ENCODE results near the gene EPHB4.

Gene EPHB4

DNA sequence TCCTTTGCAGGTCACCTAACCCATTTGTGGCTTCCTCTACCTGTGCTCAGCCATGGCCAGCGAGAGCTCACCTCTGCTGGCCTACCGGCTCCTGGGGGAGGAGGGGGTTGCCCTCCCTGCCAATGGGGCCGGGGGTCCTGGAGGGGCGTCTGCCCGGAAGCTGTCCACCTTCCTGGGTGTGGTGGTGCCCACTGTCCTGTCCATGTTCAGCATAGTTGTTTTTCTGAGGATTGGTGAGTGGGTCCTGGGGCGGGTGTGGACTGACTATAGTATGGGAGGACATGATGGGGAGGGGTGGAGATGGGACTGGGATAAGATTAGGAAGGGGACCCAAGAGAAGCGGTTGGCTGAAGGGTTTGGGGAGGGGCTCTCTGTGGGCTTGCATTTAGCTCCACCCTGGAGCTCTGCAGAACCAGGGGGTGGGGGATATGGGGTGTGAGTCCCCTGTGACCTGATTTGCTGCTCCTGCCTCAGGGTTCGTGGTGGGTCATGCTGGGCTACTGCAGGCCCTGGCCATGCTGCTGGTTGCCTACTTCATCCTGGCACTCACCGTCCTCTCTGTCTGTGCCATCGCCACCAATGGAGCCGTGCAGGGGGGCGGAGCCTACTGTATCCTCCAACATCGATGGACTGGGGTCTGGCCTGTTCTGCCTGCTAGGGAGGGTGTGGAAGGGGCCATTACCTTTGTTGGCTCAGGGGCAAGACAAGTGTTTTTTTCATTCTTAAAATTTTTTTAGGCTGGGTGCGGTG is 27.0 kb upstream of the EPHB4 start:
- DNase-seq: no peak

- peak; percentile 88 for DNase-seq
Observed at GRCh38 chr7:100852048-100852872, 24.9 kb upstream of the EPHB4 start, which contains the start of gene SLC12A9. SLC12A9 (plus strand) TSS chr7:100852713; CDS start chr7:100854198, 1,485 bp downstream.

- DNase-seq: no peak
Observed at GRCh38 chr7:100847360-100847759, 20.0 kb upstream of the EPHB4 start.

DNA sequence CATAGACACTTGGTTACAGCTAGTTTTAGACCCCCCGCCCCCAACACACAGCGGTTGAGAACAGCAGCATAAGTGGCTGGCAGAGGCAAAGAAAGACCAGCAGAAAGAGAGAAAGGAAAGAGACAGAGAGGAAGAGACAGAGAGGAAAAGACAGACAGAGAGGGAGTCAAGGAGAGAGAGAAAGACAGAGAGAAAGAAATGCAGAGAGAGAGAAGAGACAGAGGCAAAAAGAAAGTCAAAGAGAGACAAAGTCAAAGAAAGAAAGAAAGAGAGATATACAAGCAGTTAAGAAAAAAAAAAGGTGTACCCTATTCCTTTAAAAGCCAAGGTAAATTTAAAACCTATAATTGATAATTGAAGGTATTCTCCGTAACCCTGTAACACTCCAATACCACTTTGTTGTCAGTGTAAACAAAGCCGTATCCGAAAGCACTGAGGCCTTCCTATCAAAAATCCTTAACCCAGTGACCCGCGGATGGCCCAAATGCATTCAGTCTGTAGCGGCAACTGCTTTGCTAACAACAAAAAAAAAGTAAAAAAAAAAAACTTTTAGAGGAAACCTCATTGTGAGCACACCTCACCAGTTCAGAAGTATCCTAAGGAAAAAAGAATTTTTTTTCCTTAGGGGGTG is 13.3 kb upstream of the EPHB4 start:
- no peak for DNase-seq

DNA sequence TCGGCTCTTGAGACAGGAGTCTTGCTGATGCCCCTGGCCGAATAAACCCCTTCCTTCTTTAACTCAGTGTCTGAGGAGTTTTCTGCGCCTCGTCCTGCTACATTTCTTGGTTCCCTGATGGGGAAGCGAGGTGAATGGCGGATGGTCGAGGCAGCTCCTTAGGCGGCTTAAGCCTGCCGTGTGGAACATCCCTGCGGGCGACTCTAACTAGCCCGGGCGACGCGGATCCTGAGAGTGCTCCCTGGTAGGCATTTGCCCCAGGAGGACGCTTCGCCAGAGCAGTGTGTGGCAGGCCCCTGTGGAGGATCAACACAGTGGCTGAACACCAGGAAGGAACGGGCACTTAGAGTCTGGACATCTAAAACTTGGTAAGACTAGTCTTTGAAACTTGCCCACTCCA is 12.0 kb upstream of the EPHB4 start:
- DNase-seq: no peak

- peak; percentile 82 for DNase-seq
Observed at GRCh38 chr7:100837099-100837836, 9.9 kb upstream of the EPHB4 start.

GRCh38 chr7:100836812-100837098 is 9.4 kb upstream of the EPHB4 start:
- no peak for DNase-seq

DNA sequence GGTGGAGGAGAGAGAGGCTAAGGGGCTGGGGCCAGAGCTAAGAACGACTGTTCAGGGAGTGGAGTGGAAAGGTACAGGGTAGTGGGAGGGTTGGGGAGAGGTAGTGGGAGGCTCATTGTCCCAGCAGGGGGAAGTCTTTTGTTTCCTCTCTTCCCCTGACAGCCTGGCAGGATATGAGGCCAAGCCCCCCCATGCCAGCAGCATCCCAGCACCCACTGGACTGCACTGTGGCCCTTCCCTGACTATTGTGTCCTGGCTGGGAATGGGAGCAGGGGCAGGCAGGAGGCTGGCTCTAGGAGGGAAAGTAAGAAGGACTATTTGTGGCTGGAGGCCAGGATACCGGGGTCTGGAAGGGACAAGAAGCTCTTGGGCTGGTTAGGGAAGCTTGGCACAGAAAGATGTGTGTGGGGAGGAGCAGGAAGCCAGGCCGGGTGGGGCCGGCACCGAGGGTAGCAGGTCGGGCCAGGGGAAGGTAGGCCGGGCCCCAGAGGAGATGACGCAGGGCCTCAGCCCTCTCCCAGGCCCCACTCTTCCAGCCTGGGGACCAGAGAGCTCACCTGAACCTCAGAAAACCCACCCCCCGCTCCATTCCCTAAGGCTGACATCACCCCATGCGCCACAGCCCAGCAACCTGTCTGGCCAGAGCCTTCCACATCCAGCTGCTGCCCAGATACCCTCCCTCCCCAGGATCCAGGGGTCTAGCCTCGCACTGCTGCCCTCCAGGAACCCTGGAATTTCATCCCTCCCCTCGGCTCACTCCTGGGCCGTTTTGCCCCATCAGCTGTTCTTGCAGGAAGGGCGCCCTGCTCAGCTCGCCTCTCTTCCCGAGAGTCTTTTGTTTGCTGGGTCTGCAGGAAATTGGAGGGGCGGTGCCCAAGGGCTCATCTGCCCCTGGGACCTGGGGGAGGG is 8.8 kb upstream of the EPHB4 start:
- DNase-seq: no peak

DNA sequence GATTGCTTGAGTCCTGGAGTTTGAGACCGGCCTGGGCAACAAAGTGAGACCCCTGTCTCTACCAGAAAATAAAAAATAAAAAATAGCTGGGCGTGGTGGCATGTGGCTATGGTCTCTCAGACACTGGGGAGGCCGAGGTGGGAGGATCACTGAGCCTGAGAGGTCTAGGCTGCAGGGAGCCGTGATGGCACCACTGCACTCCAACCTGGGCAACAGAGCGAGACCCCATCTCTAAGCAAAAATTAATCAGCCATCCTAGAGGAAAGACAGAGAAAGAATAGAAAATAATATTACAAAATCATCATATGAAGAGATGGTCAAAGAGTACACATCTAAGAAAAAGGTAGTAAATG is 4.9 kb upstream of the EPHB4 start:
- DNase-seq: no peak

GRCh38 chr7:100830396-100830795 is 3.1 kb upstream of the EPHB4 start:
- no peak for DNase-seq

DNA sequence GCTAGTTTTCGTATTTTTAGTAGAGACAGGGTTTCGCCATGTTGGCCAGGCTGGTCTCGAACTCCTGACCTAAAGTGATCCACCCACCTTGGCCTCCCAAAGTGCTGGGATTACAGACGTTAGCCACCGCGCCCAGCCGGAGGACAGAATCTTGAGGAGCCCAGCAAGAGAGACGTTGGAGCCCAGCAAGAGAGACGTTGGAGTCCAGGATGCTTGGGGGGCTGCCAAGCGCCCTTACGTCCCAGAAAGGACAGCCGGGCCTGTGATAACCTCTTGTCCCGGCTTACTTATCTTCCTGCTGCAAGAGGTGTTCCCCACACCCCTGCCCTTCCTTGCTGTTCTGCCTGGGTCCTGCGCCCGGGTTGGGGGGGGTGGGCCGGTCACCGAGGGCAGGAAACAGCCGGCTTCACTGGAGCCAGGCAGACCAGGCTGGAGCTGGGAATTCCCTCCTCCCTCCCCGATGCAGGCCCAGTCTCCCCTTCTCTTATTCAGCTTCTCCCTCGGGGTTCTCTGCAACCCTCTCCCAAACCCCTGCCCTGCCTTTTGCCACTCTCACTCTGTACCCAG is 1.9 kb upstream of the EPHB4 start:
- no peak for DNase-seq

GRCh38 chr7:100826514-100827329 is 601 bp downstream of the EPHB4 start:
- no peak for DNase-seq

GRCh38 chr7:100825751-100826513 is 1.4 kb downstream of the EPHB4 start:
- DNase-seq: no peak

- DNase-seq: no peak
Observed at GRCh38 chr7:100825215-100825671, 2.1 kb downstream of the EPHB4 start.

- no peak for DNase-seq
Observed at GRCh38 chr7:100824499-100825214, 2.7 kb downstream of the EPHB4 start.

- DNase-seq: no peak
Observed at GRCh38 chr7:100823534-100823933, 3.8 kb downstream of the EPHB4 start.

DNA sequence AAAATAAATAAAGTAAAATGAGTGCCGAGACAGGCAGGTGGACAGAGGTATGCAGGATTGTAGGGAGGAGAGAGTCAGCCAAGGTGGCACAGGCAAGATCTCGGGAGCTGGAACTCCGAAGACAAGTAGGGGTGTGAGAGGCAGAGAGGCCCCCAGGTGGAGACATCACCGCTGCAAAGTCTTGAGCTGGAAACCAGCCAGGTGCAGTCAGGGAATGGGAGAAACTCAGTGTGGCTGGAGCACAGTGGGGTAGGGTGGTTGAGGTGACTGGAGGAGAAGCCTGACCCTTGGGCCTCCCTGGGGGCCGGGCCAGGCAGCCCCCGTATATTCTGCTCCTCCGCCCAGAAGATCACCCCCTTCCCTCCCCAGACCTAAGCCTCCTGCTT is 4.2 kb downstream of the EPHB4 start:
- no peak for DNase-seq

DNA sequence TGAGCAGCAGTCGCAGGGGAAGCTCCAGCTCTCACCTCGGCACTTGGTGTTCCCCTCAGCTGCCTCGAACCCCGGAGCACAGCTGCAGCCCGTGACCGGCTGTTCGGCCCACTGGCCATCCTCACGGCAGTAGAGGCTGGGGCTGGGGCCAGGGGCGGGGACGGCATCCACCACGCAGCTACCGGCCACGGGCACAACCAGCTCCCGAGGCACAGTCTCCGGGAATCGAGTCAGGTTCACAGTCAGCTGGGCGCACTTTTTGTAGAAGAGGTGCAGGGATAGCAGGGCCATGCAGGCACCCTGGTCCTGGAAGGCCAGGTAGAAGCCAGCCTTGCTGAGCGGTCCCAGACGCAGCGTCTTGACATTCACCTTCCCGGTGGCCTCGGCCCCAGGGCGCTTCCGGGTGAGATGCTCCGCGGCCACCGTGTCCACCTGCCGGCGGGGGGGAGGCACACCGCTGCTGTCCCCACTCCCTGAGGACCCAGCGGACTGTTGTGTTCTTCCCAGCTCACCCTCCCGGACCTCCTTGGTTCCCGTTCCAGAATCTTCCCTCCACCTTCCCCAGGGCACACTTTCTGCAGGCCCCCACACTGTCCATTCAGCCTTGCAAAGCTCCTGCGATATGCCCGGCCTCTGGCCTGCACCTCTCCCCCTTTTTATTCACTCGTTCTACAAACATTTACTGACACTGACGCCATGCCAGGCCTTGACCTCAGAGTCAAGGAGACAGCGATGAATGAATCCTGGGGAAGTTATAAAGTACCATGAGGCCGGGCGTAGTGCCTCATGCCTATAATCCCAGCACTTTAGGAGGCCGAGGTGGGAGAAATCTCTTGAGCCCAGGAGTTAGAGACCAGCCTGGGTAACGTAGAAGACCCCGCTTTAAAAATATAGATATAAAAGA is 4.8 kb downstream of the EPHB4 start:
- no peak for DNase-seq

Measured in stimulated activated CD4-positive, alpha-beta T cell treated with anti-CD3 and anti-CD28 coated beads, Interleukin-4, amount 100 ng/mL, for 1 hour (primary cell).